Vagina (tissue), 2 donors: ENCODE data around the gene HEYL.

Experiments used
- POLR2A ChIP-seq, 2 donors: fragments of 450-650 bp; IDR thresholded peaks; one replicate each; pipeline ENCODE4 v1.6.1; 2017; ENCODE audit warnings: antibody characterized with exemption in 2 of 2, mild to moderate bottlenecking in 2 of 2, moderate library complexity in 2 of 2
- POLR2AphosphoS5 ChIP-seq, 2 donors: sonication (generic); formaldehyde crosslinking; IDR thresholded peaks; one replicate each; pipeline ENCODE4 v1.9.0; 2017; ENCODE audit warnings: antibody characterized with exemption in 2 of 2, mild to moderate bottlenecking in 2 of 2, low read depth in 1 of 2; ENCODE audit not compliant: insufficient read depth in 1 of 2
- TF ChIP-seq, protein P1 (sequence below), 3 experiments: fragments of 450-650 bp in 2 of 3; fragments of 200-600 bp in 1 of 3; sonication (generic) in 1 of 3; IDR thresholded peaks; one replicate each; pipeline ENCODE4 v1.5.1; 2017 to 2019; ENCODE audit warnings: antibody characterized with exemption in 3 of 3, mild to moderate bottlenecking in 2 of 3, moderate library complexity in 2 of 3

DNA sequence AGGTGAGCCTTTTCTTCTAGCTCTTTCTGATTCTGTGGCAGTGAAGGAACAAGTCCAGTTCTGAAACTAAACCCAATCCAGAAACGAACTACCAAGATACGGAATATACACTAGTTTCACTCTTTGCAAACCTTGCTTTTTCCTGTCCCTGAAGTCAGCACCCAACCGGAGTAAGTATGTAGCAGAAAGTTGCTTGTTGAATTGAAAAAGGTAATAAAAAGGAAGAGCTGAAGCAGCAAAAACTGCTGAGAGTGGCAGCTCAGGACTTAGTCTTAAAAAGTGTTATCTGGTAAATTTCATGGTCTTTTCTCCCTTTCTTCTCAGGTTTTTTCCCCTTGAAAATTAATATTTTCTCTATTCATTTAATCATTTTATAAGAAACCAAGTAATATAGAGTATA lies 41.9 kb upstream of the HEYL start:
- TF ChIP-seq, protein P1, sequence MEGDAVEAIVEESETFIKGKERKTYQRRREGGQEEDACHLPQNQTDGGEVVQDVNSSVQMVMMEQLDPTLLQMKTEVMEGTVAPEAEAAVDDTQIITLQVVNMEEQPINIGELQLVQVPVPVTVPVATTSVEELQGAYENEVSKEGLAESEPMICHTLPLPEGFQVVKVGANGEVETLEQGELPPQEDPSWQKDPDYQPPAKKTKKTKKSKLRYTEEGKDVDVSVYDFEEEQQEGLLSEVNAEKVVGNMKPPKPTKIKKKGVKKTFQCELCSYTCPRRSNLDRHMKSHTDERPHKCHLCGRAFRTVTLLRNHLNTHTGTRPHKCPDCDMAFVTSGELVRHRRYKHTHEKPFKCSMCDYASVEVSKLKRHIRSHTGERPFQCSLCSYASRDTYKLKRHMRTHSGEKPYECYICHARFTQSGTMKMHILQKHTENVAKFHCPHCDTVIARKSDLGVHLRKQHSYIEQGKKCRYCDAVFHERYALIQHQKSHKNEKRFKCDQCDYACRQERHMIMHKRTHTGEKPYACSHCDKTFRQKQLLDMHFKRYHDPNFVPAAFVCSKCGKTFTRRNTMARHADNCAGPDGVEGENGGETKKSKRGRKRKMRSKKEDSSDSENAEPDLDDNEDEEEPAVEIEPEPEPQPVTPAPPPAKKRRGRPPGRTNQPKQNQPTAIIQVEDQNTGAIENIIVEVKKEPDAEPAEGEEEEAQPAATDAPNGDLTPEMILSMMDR (IDR thresholded peaks at IDR 0.05) = no peak
- TF ChIP-seq POLR2AphosphoS5 (IDR thresholded peaks at IDR 0.05; ENCODE audit: insufficient read depth in 1 of 2, low read depth in 1 of 2) = no peak
- TF ChIP-seq POLR2A (IDR thresholded peaks at IDR 0.05) = no peak
